Right atrium auricular region (tissue), 2 donors: ENCODE measurements around the gene DNAJB11. TPM values are rescaled to one million over a fixed set of nuclear protein-coding genes. Genes with fewer than 3 reads are reported as not detected.
A peak's percentile ranks its signal among the peaks of the same experiment; 100 is the strongest.

Experiments used
- DNase-seq: peaks from one replicate; pipeline ENCODE4 v3.0.0-alpha.2; 2019; ENCODE audit warnings: low spot score
- H3K27ac ChIP-seq, 2 donors: fragments of 200-600 bp; sonication (generic); 1 replicate in 1 of 2; 2 replicates in 1 of 2; pipeline ENCODE4 v1.5.1; 2016 to 2019
- H3K27me3 ChIP-seq, 2 donors: fragments of 200-600 bp; sonication (generic); one replicate each; pipeline versions ENCODE4 v1.5.1 to v1.6.0; 2017 to 2019
- H3K36me3 ChIP-seq: fragments of 200-600 bp; sonication (generic); one replicate; pipeline ENCODE4 v1.5.1; 2016
- H3K4me1 ChIP-seq, 2 donors: fragments of 200-600 bp; sonication (generic); one replicate each; pipeline versions ENCODE4 v1.5.1 to v1.6.0; 2017 to 2019
- H3K4me3 ChIP-seq, 2 donors: fragments of 200-600 bp; sonication (generic); 1 replicate in 1 of 2; 2 replicates in 1 of 2; pipeline ENCODE4 v1.5.1; 2017 to 2019; ENCODE audit warnings: mild to moderate bottlenecking in 1 of 2, moderate library complexity in 1 of 2
- H3K9me3 ChIP-seq, 2 donors: fragments of 200-600 bp; sonication (generic); one replicate each; pipeline ENCODE4 v1.5.1; 2019
- total RNA-seq, 2 donors: library from RNA; depleted of rRNA; stranded (reverse); fragments of >200 nt; gene quantifications; one replicate each; pipeline ENCODE4 v1.1.0, GENCODE V29; 2016
- TF ChIP-seq, protein P1 (sequence below), 2 donors: fragments of 200-600 bp; sonication (generic); IDR thresholded peaks; one replicate each; pipeline ENCODE4 v1.5.1; 2019; ENCODE audit warnings: antibody characterized with exemption in 2 of 2

The DNAJB11 gene
- total RNA-seq, 2 donors from 2014 or later, result 39.1 to 39.3 TPM

DNA sequence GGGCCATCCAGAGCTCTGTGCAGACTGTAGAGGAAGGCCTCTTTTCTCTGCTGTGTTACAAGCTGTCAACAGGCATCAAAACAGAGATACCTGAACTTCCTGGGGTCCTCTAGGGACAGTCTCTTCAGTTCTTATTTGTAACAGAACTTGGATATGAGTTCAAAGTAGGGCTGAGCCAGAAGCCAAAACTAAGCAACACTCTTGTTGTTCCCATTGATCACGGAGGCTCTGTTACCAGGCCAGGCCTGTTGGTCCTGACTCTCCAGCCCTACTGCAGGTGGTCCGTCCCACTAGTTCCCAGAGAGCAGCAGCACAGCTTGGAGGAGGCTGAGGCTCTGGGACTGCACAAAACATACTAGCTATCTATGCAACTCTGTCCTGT is 29.3 kb downstream of the DNAJB11 start:
- DNase-seq, result no peak
- no peak overlapping the region for H3K4me3 ChIP-seq
- no peaks in the 10 kb centered on the region for H3K27me3 ChIP-seq
- no peaks in the 10 kb centered on the region for H3K9me3 ChIP-seq
- H3K36me3 ChIP-seq, result no peaks in the 10 kb centered on the region
- TF ChIP-seq, protein P1, sequence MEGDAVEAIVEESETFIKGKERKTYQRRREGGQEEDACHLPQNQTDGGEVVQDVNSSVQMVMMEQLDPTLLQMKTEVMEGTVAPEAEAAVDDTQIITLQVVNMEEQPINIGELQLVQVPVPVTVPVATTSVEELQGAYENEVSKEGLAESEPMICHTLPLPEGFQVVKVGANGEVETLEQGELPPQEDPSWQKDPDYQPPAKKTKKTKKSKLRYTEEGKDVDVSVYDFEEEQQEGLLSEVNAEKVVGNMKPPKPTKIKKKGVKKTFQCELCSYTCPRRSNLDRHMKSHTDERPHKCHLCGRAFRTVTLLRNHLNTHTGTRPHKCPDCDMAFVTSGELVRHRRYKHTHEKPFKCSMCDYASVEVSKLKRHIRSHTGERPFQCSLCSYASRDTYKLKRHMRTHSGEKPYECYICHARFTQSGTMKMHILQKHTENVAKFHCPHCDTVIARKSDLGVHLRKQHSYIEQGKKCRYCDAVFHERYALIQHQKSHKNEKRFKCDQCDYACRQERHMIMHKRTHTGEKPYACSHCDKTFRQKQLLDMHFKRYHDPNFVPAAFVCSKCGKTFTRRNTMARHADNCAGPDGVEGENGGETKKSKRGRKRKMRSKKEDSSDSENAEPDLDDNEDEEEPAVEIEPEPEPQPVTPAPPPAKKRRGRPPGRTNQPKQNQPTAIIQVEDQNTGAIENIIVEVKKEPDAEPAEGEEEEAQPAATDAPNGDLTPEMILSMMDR (IDR thresholded peaks at IDR 0.05), result no peak
- peak overlapping the region in 1 of 2 donors; percentile 79 for H3K27ac ChIP-seq
- H3K4me1 ChIP-seq, result peaks cover 0 to 4% of the 10 kb centered on the region in 2 donors

DNA sequence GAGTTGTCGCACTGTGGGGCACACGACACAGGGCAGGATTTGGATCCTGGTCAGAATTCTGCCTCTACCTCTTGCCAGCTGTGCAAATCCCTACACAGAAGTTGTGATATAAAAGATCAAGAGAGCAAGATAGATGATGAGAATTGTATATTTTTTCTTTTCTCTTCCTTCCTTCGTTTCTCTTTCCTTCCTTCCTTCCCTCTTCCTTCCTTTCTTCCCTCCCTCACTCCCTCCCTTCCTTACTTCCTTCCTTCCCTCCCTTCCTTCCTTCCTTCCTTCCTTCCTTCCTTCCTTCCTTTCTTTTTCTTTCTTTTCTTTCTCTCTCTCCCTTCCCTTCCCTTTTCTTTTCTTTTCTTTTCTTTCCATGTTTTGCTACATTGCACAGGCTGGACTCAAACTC is 30.4 kb downstream of the DNAJB11 start:
- H3K4me3 ChIP-seq, result no peak overlapping the region
- TF ChIP-seq, protein P1 (IDR thresholded peaks at IDR 0.05), result no peak
- no peaks in the 10 kb centered on the region for H3K27me3 ChIP-seq
- no peak overlapping the region for H3K27ac ChIP-seq
- peaks cover 0 to 4% of the 10 kb centered on the region in 2 donors for H3K4me1 ChIP-seq
- no peaks in the 10 kb centered on the region for H3K9me3 ChIP-seq
- no peak for DNase-seq
- H3K36me3 ChIP-seq, result no peaks in the 10 kb centered on the region

DNA sequence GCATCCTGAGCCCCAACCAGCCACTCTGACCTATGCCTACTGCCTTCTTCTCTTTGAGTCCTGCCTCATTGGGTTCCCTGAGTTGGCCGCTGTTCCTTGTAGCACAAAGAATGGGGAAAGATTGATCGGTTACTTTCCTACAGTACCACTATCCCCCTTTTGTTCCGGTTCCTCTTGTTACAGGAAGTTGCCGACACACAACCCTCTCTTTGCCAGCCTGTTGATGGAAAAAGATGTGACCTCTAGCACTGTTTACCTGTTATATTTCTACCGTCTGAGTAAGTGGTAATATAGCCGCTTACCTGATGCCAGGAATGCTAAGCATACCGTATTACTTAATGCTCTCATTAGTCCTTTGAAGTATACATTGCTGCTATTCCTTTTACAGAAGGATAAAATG is 32.6 kb downstream of the DNAJB11 start:
- DNase-seq, result no peak
- Histone ChIP-seq H3K36me3 (no peaks in the 10 kb centered on the region), H3K4me1 (peaks cover 0 to 4% of the 10 kb centered on the region in 2 donors), H3K9me3 (no peaks in the 10 kb centered on the region), H3K4me3 (no peak overlapping the region), H3K27me3 (no peaks in the 10 kb centered on the region), H3K27ac (no peak overlapping the region)
- TF ChIP-seq, protein P1 (IDR thresholded peaks at IDR 0.05), result no peak

DNA sequence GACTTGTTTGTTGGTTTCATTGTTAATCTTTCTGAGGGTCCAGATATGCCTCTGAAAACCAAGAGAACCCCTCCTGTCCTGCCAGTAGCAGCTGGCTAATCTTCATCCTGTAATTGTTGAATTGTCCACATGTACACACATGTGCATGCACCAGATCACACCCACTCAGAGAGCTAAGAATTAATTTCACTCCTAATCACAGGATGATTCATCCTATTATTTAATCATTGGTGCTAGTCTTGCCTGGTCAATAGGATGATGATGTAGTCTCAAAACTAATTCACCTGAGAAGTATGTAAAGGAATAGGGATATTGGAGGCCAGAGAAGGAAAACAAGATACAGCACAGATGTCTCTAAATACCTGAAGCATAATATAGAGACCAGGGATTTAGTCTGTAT is 34.6 kb downstream of the DNAJB11 start:
- TF ChIP-seq, protein P1 (IDR thresholded peaks at IDR 0.05), result no peak
- H3K27ac ChIP-seq, result no peak overlapping the region
- no peak for DNase-seq
- no peaks in the 10 kb centered on the region for H3K9me3 ChIP-seq
- no peaks in the 10 kb centered on the region for H3K36me3 ChIP-seq
- H3K27me3 ChIP-seq, result no peaks in the 10 kb centered on the region
- no peak overlapping the region for H3K4me3 ChIP-seq
- no peaks in the 10 kb centered on the region for H3K4me1 ChIP-seq

DNA sequence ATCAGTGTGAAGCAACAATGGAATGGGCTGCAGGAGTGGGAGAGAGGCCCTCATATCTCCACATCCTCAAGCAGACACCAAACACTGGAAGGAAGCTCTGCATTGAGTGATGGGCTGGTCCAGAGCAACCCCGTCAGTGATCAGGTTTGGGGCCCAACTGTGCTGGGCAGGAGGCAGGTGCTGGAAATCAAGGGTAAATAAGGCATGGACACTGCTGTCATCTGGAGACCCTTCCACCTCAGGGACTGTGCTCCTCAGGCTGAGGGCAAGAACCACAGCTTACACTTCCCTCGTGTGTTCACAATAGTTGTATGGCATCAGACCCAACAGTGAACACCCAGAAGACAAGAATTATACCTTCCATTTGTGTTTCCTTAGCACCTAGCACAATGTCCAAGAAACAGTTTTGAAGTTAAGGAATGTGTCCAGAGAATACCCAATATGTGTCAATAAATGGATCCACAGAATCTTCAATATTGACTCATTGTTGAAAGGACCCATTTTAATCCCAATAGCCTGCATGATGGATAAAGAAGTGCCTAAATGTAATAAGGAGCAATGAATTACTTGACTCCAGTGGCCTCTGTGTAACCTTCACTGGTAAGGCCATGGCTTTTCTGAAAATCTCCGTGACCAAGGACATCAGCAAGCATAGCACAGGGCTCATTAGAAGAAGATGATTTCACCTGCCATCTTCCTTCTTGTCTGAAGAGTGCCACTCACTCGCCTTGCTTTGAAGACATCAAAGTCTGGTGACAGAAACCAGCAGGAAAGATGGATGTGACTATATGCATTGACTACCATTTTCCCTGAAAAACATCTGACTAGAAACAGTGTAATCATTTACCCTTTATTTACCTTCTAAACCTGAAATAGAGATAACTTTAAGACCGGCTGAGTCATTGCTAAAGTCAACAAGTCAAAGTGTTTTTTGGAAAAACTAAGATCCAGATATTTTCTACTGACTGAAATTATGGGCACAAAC is 35.3 kb downstream of the DNAJB11 start:
- Histone ChIP-seq H3K4me1 (no peaks in the 10 kb centered on the region), H3K9me3 (no peaks in the 10 kb centered on the region), H3K27me3 (no peaks in the 10 kb centered on the region), H3K36me3 (no peaks in the 10 kb centered on the region), H3K4me3 (no peak overlapping the region), H3K27ac (no peak overlapping the region)
- TF ChIP-seq, protein P1 (IDR thresholded peaks at IDR 0.05), result no peak
- no peak for DNase-seq
